Measurements from ENCODE around the gene FAH.
"Not testable (repeated sequence)": the region's sequence is repeated elsewhere in the genome, so short reads cannot be mapped to it uniquely, and the experiment has no call there.

FAH gene

DNA sequence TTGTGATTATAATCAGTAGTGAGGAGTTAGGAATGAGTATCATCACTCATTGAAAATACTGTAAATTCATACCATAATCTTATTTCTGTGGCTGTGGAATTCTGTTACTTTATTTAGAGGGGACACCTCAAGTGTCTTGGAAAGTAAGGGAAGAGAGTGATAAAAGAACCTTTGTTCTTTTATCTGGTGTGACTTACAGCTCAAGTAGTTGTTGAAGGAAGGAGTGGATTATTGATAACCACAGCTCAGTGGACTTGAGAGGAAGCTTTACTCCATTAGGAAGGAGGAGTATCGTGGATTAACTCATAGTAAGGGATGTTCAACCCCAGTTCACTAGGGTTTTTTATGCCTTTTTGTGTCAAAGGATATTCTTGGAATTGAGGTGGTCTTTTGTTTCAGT, 32.2 kb upstream of the FAH start:
- Histone ChIP-seq H3K27me3 (no peaks in the 10 kb centered on the region), H3K9me3 (no peaks in the 10 kb centered on the region), H3K36me3 (peaks cover 0 to 14% (median 9%) of the 10 kb centered on the region in 3 donors), H3K4me3 (no peak overlapping the region), H3K4me1 (no peaks in the 10 kb centered on the region), H3K27ac (no peak overlapping the region)
- no peak for DNase-seq
- intact Hi-C loops (cut with DNase I; ENCODE audit: low total_unique reads): no loop called here
- TF ChIP-seq, protein P1, sequence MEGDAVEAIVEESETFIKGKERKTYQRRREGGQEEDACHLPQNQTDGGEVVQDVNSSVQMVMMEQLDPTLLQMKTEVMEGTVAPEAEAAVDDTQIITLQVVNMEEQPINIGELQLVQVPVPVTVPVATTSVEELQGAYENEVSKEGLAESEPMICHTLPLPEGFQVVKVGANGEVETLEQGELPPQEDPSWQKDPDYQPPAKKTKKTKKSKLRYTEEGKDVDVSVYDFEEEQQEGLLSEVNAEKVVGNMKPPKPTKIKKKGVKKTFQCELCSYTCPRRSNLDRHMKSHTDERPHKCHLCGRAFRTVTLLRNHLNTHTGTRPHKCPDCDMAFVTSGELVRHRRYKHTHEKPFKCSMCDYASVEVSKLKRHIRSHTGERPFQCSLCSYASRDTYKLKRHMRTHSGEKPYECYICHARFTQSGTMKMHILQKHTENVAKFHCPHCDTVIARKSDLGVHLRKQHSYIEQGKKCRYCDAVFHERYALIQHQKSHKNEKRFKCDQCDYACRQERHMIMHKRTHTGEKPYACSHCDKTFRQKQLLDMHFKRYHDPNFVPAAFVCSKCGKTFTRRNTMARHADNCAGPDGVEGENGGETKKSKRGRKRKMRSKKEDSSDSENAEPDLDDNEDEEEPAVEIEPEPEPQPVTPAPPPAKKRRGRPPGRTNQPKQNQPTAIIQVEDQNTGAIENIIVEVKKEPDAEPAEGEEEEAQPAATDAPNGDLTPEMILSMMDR (IDR thresholded peaks at IDR 0.05): no peak

DNA sequence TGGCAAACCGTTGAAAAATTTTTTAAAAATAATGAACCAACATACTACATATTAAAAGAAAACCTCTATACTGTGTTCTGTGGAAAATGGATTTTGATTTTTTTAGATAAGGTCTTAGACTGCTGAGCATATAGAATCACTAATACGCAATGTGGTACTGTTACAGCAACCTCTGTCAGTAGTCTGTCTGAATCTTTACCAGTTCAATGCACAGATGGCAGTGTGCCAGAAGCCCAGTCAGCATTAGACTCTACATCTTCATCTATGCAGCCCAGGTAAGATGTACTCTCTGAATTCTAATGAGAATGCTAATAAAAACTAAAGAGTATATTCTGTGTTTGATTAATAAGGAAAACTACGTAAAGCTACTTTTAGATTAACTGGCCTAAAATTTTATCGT, 31.3 kb upstream of the FAH start:
- Histone ChIP-seq H3K27me3 (no peaks in the 10 kb centered on the region), H3K4me3 (no peak overlapping the region), H3K4me1 (no peaks in the 10 kb centered on the region), H3K27ac (no peak overlapping the region), H3K36me3 (peaks cover 8 to 24% (median 18%) of the 10 kb centered on the region in 3 donors), H3K9me3 (no peaks in the 10 kb centered on the region)
- TF ChIP-seq, protein P1 (IDR thresholded peaks at IDR 0.05): no peak
- intact Hi-C loops (cut with DNase I; ENCODE audit: low total_unique reads): no loop called here
- no peak for DNase-seq

DNA sequence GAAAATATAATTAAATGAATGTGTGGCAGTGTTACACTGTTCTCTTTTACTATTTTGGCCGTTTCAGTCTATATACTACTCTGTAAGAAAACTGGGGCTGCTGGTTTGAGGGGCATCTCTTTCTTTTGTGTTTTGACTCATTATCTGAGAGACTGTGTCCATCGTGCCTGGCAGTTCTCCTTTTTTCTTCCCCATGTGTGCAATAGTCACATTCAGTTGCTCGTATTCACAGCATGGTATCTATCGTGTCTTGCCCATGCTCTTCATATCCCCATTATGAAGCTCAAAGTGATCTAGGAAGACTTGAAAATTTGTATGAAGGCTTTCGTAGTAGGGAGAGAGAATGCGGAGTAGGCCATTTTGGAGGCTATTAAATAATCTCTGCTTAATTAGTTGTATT, 29.8 kb upstream of the FAH start:
- Histone ChIP-seq H3K36me3 (peaks cover 12 to 26% (median 22%) of the 10 kb centered on the region in 3 donors), H3K4me1 (no peaks in the 10 kb centered on the region), H3K4me3 (no peak overlapping the region), H3K9me3 (no peaks in the 10 kb centered on the region), H3K27me3 (no peaks in the 10 kb centered on the region), H3K27ac (no peak overlapping the region)
- intact Hi-C loops (cut with DNase I; ENCODE audit: low total_unique reads): no loop called here
- TF ChIP-seq, protein P1 (IDR thresholded peaks at IDR 0.05): no peak
- DNase-seq: no peak

DNA sequence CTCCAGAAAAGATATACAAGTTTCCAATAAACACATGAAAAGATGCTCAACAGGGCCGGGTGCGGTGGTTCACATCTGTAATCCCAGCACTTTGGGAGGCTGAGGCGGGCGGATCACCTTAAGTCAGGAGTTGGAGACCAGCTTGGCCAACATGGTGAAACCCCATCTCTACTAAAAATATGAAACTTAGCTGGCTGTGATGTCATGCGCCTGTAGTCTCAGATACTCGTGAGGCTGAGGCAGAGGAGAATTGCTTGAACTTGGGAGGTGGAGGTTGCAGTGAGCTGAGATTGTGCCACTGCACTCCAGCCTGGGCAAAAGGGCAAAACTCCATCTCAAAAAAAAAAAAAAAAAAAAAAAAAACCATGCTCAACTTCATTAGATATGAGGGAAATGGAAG, 25.5 kb upstream of the FAH start:
- intact Hi-C loops (cut with DNase I; ENCODE audit: low total_unique reads); H3K27me3 ChIP-seq; H3K4me1 ChIP-seq; H3K4me3 ChIP-seq; H3K27ac ChIP-seq; DNase-seq; H3K9me3 ChIP-seq: not testable (repeated sequence)
- peaks cover 22 to 39% (median 33%) of the 10 kb centered on the region in 3 donors for H3K36me3 ChIP-seq

DNA sequence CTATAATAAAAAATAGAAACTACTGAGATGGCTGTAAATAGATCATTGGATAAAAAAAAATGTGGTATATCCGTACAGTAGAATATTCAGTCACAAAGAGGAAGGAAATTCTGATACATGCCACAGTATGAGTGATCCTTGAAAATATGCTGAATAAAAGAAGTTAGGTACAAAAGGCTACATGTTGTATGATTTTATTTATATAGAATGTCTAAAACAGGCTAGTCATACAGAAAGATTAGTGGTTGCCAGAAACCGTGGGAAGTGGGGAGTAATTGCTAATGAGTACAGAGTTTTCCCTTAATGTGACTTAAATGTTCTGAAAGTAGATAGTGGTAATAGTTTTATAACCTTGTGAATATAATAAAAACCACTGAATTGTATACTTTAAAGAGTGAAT, 24.9 kb upstream of the FAH start:
- no peaks in the 10 kb centered on the region for H3K9me3 ChIP-seq
- TF ChIP-seq, protein P1 (IDR thresholded peaks at IDR 0.05): no peak
- H3K27me3 ChIP-seq: no peaks in the 10 kb centered on the region
- no peak overlapping the region for H3K27ac ChIP-seq
- H3K36me3 ChIP-seq: peaks cover 28 to 37% (median 33%) of the 10 kb centered on the region in 3 donors
- intact Hi-C loops (cut with DNase I; ENCODE audit: low total_unique reads): no loop called here
- H3K4me3 ChIP-seq: no peak overlapping the region
- H3K4me1 ChIP-seq: no peaks in the 10 kb centered on the region
- no peak for DNase-seq

DNA sequence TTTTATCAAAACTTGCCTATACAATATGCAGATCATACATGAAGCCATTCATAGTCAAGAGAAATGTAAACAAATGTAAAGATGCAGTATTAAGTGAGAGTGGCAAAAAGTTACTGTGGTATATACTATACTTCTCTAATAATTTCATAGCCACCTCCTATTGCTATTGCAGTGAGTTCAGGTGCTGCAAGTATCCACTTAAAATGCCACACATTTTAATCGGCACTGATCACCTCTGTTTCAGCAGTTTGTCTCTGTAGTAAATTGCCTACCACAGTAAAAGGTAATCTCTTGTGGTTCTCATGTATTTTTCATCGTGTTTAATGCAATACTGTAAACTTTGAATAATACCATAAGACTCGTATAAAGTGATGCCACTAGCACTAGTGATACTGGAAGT, 20.4 kb upstream of the FAH start:
- H3K36me3 ChIP-seq: peaks cover 34 to 55% (median 35%) of the 10 kb centered on the region in 3 donors
- intact Hi-C loops (cut with DNase I; ENCODE audit: low total_unique reads): no loop called here
- DNase-seq: no peak

More for the DNA sequence above, 20.4 kb upstream of the FAH start:
- no peaks in the 10 kb centered on the region for H3K4me1 ChIP-seq
- H3K27me3 ChIP-seq: no peaks in the 10 kb centered on the region
- H3K4me3 ChIP-seq: no peak overlapping the region
- no peaks in the 10 kb centered on the region for H3K9me3 ChIP-seq
- TF ChIP-seq, protein P1 (IDR thresholded peaks at IDR 0.05): no peak
- H3K27ac ChIP-seq: no peak overlapping the region

All from tibial artery (tissue), 4 donors.